Measurements from ENCODE around the gene EZR.

Gene EZR

GRCh38 chr6:158767709-158768108, 51.5 kb downstream of the EZR start:
- no peak for DNase-seq (ENCODE audit: low spot score)
- ChIA-PET CTCF (interaction anchor here (0.5 to 0.7 kb wide), 2 partner anchors 8 to 589 kb away, joined by 3 read pairs; no protein-coding TSS in a partner anchor), POLR2A (ENCODE audit: low non-redundant PET) (no interaction called here)
- peak overlapping the region; percentile 84; the same call in 1 of the 2 replicates for H3K27ac ChIP-seq
- TF ChIP-seq CTCF (conservative IDR thresholded peaks at IDR 0.05; ENCODE audit: low read depth) = no peak

GRCh38 chr6:158766621-158767455, 52.3 kb downstream of the EZR start:
- POLR2A ChIA-PET (ENCODE audit: low non-redundant PET) = no interaction called here
- DNase-seq (ENCODE audit: low spot score) = no peak
- no peak for TF ChIP-seq CTCF (conservative IDR thresholded peaks at IDR 0.05; ENCODE audit: low read depth)
- CTCF ChIA-PET = interaction anchor here (0.5 to 0.7 kb wide), 2 partner anchors 9 to 590 kb away, joined by 3 read pairs; no protein-coding TSS in a partner anchor
- H3K27ac ChIP-seq = peak overlapping the region; percentile 84

- POLR2A ChIA-PET (ENCODE audit: low non-redundant PET) = interaction anchor here (0.6 kb wide), 1 partner anchor 109 kb away, joined by 10 read pairs; no protein-coding TSS in a partner anchor
- 0 out of 2 replicates have a peak overlapping the region, but pooled peaks have one; percentile 50 for H3K27ac ChIP-seq
- no peak for DNase-seq (ENCODE audit: low spot score)
- CTCF ChIA-PET = interaction anchor here (0.6 to 1.5 kb wide), 3 partner anchors 58 to 544 kb away, joined by 3 to 4 read pairs (median 3); no protein-coding TSS in a partner anchor
- TF ChIP-seq CTCF (conservative IDR thresholded peaks at IDR 0.05; ENCODE audit: low read depth) = no peak
Measured at GRCh38 chr6:158765499-158766068, 53.6 kb downstream of the EZR start.

- CTCF ChIA-PET = interaction anchor here (0.6 to 1.6 kb wide), 4 partner anchors 47 to 544 kb away, joined by 3 to 6 read pairs (median 4); no protein-coding TSS in a partner anchor
- H3K27ac ChIP-seq = 0 out of 2 replicates have a peak overlapping the region, but pooled peaks have one; percentile 50
- DNase-seq (ENCODE audit: low spot score) = no peak
- POLR2A ChIA-PET (ENCODE audit: low non-redundant PET) = no interaction called here
- TF ChIP-seq CTCF (conservative IDR thresholded peaks at IDR 0.05; ENCODE audit: low read depth) = no peak
Measured at GRCh38 chr6:158764926-158765325, 54.2 kb downstream of the EZR start.

GRCh38 chr6:158764183-158764849, 54.9 kb downstream of the EZR start:
- TF ChIP-seq CTCF (conservative IDR thresholded peaks at IDR 0.05; ENCODE audit: low read depth) = no peak
- CTCF ChIA-PET = interaction anchor here (1.6 kb wide), 1 partner anchor 60 kb away, joined by 6 read pairs; no protein-coding TSS in a partner anchor
- POLR2A ChIA-PET (ENCODE audit: low non-redundant PET) = no interaction called here
- H3K27ac ChIP-seq = peak overlapping the region; percentile 50
- no peak for DNase-seq (ENCODE audit: low spot score)

Data from RWPE1 (cell line).